GM12891 (cell line): ENCODE results near the gene TRIP12.

Source experiments
- POLR2A ChIP-seq: IDR thresholded peaks from 2 replicates; pipeline ENCODE4 v1.6.1; 2011; ENCODE audit warnings: low read depth, low read length, control low read depth
- POLR2AphosphoS5 ChIP-seq: IDR thresholded peaks from 2 replicates; pipeline ENCODE4 v1.6.1; 2011; ENCODE audit warnings: low read depth, low read length, control low read depth

DNA sequence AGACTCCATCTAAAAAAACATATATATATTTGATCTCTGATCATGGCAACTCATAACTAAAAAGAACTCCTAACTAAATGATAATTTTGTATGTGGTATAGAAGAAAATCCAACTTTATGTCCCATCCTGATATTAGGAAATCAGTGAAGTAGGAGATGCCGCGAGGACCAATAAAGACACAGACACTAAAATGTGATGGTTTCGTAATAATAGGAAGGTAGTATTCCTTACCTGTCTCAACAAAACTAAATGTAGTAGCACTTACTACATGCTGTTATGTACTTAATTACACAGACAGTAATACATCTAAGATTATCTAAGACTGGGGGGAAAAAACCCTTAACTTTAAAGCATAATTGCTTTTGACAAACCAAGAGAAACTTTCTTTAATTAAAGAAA lies 63.5 kb downstream of the TRIP12 start:
- TF ChIP-seq POLR2A (no peak), POLR2AphosphoS5 (no peak)
